Loucy (cell line): ENCODE results near the gene NOC2L.

Experiments used
- H2AFZ ChIP-seq: fragments of 200-600 bp; sonication (generic); 2 replicates; pipeline ENCODE4 v1.6.0; 2016; ENCODE audit warnings: antibody characterized with exemption, mild to moderate bottlenecking, low read length, moderate library complexity
- H3F3A ChIP-seq: fragments of 200-600 bp; 2 replicates; pipeline ENCODE4 v1.6.0; 2016; ENCODE audit warnings: antibody characterized with exemption, low read depth, mild to moderate bottlenecking
- H3K27me3 ChIP-seq: fragments of 200-600 bp; sonication (generic); 2 replicates; pipeline ENCODE4 v1.6.1; 2014; ENCODE audit warnings: low read length, mild to moderate bottlenecking; ENCODE audit not compliant: insufficient read depth, poor library complexity, severe bottlenecking
- H3K36me3 ChIP-seq: fragments of 200-600 bp; sonication (generic); 2 replicates; pipeline ENCODE4 v1.6.1; 2016; ENCODE audit warnings: low read length; ENCODE audit not compliant: insufficient read depth
- H3K4me1 ChIP-seq: fragments of 200-600 bp; sonication (generic); 2 replicates; pipeline ENCODE4 v1.5.1; 2014; ENCODE audit warnings: low read length, mild to moderate bottlenecking; ENCODE audit not compliant: insufficient read depth, poor library complexity, severe bottlenecking
- H3K4me2 ChIP-seq: fragments of 200-600 bp; sonication (generic); 2 replicates; pipeline ENCODE4 v1.6.0; 2014; ENCODE audit warnings: antibody characterized with exemption, low read length, low read depth, mild to moderate bottlenecking; ENCODE audit not compliant: poor library complexity, severe bottlenecking
- H3K4me3 ChIP-seq: fragments of 200-600 bp; sonication (generic); 2 replicates; pipeline ENCODE4 v1.5.1; 2014; ENCODE audit warnings: low read length, mild to moderate bottlenecking, mixed read lengths; ENCODE audit not compliant: poor library complexity, severe bottlenecking
- H3K79me2 ChIP-seq: fragments of 200-600 bp; sonication (generic); 2 replicates; pipeline ENCODE4 v1.6.1; 2014; ENCODE audit warnings: low read length; ENCODE audit not compliant: insufficient read depth
- H3K9ac ChIP-seq: fragments of 200-600 bp; sonication (generic); 2 replicates; pipeline ENCODE4 v1.6.0; 2014; ENCODE audit warnings: mild to moderate bottlenecking, low read depth, low read length, moderate library complexity; ENCODE audit not compliant: poor library complexity, severe bottlenecking
- H3K9me2 ChIP-seq: fragments of 200-600 bp; sonication (generic); replicated peaks from 2 replicates; pipeline ENCODE4 v1.6.1; 2016; ENCODE audit warnings: low read depth, low read length, mixed read lengths
- H3K9me3 ChIP-seq: fragments of 200-600 bp; sonication (generic); 2 replicates; pipeline ENCODE4 v1.6.1; 2014; ENCODE audit warnings: mild to moderate bottlenecking, antibody characterized with exemption, low read length, low read depth; ENCODE audit not compliant: insufficient read depth
- H4K20me1 ChIP-seq: fragments of 200-600 bp; sonication (generic); 2 replicates; pipeline ENCODE4 v1.6.0; 2014; ENCODE audit warnings: antibody characterized with exemption, low read length, mild to moderate bottlenecking; ENCODE audit not compliant: insufficient read depth, poor library complexity, severe bottlenecking
- CTCF ChIP-seq: fragments of 200-600 bp; sonication (generic); conservative IDR thresholded peaks from 2 replicates; pipeline ENCODE4 v1.5.1; 2014; ENCODE audit warnings: mild to moderate bottlenecking, antibody characterized with exemption, low read length
- EZH2phosphoT487 ChIP-seq: fragments of 200-600 bp; IDR thresholded peaks from 2 replicates; pipeline ENCODE4 v1.6.1; 2018; ENCODE audit warnings: antibody characterized with exemption, mild to moderate bottlenecking, moderate library complexity, borderline replicate concordance

NOC2L gene

DNA sequence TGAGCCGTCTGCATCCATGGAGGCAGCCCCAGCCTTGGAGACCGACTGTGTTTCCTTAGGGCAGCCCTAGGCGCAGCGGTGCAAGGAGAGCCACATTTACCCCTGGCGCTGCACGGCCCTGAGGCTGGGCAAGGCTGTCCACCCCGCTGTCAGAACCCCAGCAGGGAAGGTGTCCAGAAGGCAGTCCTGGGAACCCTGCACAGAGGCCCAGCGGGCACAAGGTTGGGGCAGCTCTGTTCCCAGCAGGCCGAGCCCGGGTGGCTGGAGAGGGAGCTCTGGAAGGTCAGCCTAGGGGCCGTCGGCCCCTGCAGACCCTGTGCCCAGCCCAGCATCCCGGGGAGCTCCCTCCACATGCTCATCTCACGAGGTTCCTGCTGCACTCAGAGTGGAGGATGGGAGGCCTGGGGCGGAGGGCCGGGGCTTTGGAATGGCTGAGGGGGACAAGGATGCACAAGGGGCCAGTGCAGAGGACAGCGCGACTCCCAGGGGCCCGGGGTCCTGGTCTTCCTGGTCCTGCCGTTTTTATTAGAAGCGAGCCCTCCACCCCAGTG lies 55.3 kb downstream of the NOC2L start:
- Histone ChIP-seq H3F3A (no peaks in the 10 kb centered on the region), H3K9me2 (no peaks in the 10 kb centered on the region), H3K4me2 (peak overlapping the region; percentile 55), H3K27me3 (no peaks in the 10 kb centered on the region), H4K20me1 (no peaks in the 10 kb centered on the region), H3K4me1 (peaks cover 21% of the 10 kb centered on the region), H3K4me3 (peak overlapping the region; percentile 53), H3K36me3 (no peaks in the 10 kb centered on the region), H2AFZ (no peak overlapping the region), H3K9me3 (no peaks in the 10 kb centered on the region), H3K79me2 (peaks cover 8% of the 10 kb centered on the region), H3K9ac (peak overlapping the region; percentile 77)
- TF ChIP-seq EZH2phosphoT487 = no peak
- no peak for TF ChIP-seq CTCF

DNA sequence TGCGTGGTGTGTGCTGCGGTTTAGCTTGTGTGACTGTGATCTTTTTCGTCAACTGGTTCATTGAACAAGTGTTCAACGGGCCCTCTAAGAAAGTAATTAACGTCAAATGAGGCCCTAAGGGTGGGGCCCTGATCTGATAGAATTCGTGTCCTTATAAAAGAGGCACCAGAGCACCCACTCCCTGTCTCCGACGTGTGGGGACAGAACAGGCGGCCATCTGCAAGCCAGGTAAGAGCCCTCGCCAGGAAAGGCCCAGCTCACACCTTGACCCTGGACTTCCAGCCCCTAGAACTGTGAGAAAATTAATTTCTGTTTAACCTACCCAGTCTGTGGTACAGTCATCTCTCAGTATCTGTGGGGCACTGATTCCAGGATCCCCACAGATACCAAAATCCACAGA lies 55.8 kb downstream of the NOC2L start:
- TF ChIP-seq CTCF (no peak), EZH2phosphoT487 (no peak)
- Histone ChIP-seq H3F3A (no peaks in the 10 kb centered on the region), H3K9ac (no peak overlapping the region), H3K4me1 (peaks cover 24% of the 10 kb centered on the region), H2AFZ (no peak overlapping the region), H4K20me1 (no peaks in the 10 kb centered on the region), H3K4me3 (peak overlapping the region; percentile 53), H3K79me2 (peaks cover 8% of the 10 kb centered on the region), H3K4me2 (peak overlapping the region; percentile 55), H3K9me3 (no peaks in the 10 kb centered on the region), H3K9me2 (no peaks in the 10 kb centered on the region), H3K27me3 (no peaks in the 10 kb centered on the region), H3K36me3 (no peaks in the 10 kb centered on the region)

GRCh38 chr1:902802-903201 lies 56.3 kb downstream of the NOC2L start:
- H3K9me3 ChIP-seq = no peaks in the 10 kb centered on the region

More at GRCh38 chr1:902802-903201, 56.3 kb downstream of the NOC2L start:
- Histone ChIP-seq H3K4me1 (peaks cover 24% of the 10 kb centered on the region), H3K9ac (no peak overlapping the region), H3K4me2 (no peak overlapping the region), H3K36me3 (no peaks in the 10 kb centered on the region), H3K27me3 (no peaks in the 10 kb centered on the region), H3K9me2 (no peaks in the 10 kb centered on the region), H2AFZ (no peak overlapping the region), H3F3A (no peaks in the 10 kb centered on the region), H3K4me3 (no peak overlapping the region), H3K79me2 (peaks cover 8% of the 10 kb centered on the region), H4K20me1 (no peaks in the 10 kb centered on the region)
- TF ChIP-seq CTCF (no peak), EZH2phosphoT487 (no peak)
